ENCODE measurements around the gene MEX3D.

MEX3D gene

DNA sequence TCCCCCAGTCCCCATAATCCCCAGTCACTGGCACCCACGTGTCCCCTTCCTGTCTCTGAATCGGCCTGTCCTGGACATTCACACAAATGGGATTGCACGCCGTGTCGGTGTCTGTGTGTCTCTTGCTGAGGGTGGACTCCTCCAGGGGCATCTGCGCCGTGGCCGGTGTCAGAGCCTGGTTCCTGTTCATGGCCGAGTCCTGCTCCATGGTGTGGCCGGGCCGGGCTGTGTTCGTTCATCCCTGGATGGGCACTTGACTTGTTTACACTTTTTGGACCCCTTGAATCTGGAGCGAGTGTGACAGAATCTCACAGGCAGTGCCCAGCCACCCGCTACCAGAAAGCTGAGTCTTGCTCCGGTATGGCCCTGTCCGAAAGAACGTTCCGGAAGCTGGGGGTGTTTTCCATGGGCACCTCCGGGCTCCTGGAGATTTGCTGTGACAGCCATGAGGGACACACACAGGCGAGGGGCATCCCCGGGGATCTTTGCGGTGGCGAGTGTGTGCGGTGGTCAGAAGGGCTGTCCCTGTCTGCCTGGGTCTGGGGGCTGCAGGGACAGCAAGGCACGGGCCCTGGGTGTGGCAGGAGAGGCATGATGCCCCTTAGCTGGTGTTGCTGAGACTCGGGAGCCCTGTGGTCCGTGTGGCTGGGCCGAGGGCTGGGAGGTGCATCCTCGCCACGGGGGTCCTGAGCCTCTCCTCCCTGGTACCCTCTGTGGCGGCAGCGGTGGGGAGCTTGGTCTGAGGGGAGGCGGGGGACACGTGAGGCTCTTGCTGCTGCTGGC, 6.4 kb upstream of the MEX3D start:
- in situ Hi-C loops (cut with MboI; ENCODE audit: low sequenced_read_pairs): no loop called here

DNA sequence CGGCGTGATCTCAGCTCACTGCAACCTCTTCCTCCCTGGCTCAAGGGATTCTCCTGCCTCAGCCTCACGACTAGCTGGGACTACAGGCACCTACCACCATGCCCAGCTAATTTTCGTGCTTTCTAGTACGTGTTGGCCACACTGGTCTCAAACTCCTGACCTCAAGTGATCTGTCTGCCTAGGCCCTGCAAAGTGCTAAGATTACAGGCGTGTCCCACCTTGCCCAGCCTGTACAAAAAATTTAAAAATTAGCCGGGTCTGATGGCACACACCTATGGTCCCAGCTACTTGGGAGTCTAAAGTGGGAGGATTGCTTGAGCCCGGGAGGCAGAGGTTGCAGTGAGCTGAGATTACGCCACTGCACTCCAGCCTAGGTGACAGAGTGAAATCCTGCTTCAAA, 4.7 kb upstream of the MEX3D start:
- in situ Hi-C loops (cut with MboI; ENCODE audit: low sequenced_read_pairs): no loop called here

DNA sequence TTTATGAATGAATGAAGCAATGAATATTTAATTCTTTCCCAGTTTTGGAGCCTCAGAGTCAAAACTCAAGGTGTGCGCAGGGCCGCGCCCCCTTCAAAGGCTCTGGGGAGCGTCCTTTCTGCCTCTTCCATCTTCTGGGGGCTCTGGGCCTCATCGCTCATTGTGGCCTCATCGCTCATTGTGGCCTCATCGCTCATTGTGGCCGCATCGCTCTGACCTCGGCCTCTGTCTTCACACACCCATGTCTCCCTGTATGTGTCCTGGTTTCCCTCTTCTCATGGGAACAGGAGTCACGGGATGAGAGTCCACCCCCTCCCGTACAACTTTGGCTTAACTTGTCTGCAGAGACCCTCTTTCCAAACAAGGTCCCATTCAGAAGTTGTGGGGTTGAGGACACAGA, 3.2 kb upstream of the MEX3D start:
- in situ Hi-C loops (cut with MboI; ENCODE audit: low sequenced_read_pairs): no loop called here

- in situ Hi-C loops (cut with MboI; ENCODE audit: low sequenced_read_pairs): no loop called here
These were observed 2.7 kb upstream of the MEX3D start for GRCh38 chr19:1570836-1571235.

DNA sequence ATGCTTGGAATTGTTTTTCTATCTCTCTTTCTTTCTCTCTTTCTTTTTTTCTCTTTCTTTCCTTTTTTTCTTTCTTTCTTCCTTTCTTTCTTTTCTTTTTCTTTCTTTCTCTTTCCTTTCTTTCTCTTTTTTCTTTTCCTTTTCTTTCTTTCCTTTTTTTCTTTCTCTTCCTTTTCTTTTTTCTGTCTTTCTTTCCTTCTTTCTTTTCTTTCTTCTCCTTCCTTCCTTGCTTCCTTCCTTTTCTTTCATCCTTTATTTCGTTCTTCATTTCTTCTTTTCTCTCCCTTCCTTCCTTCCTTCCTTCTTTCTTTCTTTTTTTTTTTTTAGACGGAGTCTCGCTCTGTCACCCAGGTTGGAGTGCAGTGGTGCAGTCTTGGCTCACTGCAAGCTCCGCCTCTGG, 1.9 kb upstream of the MEX3D start:
- in situ Hi-C loops (cut with MboI; ENCODE audit: low sequenced_read_pairs): no loop called here

DNA sequence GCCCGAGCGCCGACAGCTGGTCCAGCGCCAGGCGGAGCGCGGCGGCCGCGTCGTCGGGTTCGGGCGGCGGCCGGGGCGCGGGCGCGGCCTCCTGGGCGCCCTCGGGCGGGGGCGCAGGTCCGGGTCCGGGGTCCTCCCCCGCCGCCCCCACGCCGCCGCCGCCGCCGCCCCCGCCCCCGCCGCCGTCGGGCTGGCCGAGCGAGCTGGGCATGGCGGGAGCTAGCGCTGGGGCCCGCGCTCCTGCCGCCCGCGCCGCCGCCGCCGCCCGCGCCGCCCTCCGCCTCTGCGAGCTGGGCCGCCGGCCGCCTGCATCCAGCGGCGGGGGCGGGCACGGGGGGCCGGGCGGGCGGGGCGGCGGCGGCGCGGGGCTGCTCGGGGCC, 287 bp downstream of the MEX3D start:
- in situ Hi-C loops (cut with MboI; ENCODE audit: low sequenced_read_pairs): no loop called here

DNA sequence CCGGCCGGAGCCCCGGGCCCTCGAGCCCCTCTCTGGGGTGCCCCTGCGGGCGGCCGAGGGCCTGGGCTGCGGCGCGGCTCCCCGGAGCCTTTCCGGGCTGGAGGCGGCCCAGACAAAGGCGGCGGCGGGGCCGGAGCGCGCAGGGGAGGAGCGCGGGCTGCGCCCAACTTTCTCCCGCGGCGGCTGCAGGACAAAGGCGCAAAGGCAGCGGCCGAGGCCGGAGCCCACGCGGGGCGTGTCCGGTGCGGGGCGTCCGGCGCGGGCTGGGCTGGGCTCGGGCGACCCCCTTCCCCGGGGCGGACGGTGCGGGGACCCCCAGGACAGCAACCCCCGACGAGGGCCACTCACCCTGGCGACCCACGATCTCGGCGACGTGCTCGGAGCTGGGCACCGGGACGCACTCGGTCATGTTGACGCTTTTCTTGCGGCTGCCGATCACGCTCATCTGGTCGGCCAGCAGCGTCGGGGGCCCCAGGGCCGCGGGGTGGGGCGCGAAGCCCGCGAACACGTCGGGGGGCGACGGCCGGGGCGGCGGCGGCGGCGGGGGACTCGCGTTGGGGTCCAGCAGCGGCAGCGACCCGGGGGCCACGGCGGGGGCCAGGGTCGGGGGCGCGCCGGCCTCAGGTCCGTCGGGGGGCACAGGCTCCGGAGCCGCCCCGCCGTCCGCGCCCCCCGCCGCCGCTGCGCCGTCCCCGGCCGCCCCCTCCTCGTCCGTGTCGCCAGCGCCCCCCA, 843 bp downstream of the MEX3D start:
- in situ Hi-C loops (cut with MboI; ENCODE audit: low sequenced_read_pairs): no loop called here

GRCh38 chr19:1566392-1567115, 1.6 kb downstream of the MEX3D start:
- in situ Hi-C loops (cut with MboI; ENCODE audit: low sequenced_read_pairs): no loop called here

GRCh38 chr19:1563251-1563650, 4.9 kb downstream of the MEX3D start:
- in situ Hi-C loops (cut with MboI; ENCODE audit: low sequenced_read_pairs): no loop called here

DNA sequence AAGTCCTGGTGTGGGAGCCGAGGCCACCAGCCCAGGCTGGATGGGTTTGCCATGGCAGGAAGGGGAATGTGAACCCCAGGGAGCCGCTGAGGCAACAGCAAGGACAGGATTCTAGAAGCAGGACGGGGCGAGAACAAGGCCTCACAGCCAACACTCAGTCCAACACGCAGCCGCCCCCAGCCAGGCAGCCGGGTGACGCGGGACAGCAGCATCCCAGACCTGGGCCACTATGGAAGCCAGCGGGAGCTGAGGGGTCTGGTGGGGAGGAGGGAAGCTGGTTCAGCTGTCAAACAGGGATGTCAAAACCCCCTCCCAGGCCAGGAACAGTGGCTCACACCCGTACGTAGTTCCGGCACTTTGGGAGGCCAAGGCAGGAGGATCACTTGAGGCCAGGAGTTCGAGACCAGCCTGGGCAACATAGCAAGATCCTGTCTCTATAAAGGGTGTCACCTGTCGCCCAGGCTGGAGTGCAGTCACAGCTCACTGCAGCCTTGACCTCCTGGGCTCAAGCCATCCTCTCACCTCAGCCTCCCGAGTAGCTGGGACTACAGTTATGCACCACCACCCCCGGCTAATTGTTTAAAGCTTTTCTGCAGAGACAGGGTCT, 6.8 kb downstream of the MEX3D start:
- in situ Hi-C loops (cut with MboI; ENCODE audit: low sequenced_read_pairs): no loop called here

DNA sequence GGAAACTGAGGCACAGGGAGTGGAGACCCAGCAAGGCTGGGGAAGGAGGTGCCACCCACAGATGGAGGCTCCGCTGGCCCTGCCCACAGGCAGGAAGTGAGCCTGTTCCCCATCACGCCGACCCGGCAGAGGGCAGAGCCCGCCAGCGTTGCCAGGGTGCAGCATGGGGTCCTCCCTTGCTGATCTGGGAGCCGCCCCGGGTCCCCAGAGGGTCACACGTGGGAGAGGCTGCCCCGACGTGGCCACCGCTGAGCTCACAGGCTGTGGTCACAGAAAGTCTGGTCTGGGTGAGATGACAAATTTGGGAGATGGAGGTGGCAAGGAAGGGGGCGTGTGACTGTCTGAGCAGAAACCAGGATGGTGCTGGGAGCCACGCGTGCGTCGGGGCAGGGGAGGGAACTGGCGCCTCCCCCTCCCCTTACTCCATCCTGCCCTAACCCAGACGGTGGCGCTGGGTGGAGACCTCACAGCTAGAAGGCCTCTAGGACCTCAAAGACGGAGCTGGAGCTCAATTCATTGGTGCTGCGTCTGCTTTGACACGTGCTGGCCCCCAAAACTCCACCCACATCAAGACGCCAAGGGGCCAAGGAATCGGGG, 7.7 kb downstream of the MEX3D start:
- in situ Hi-C loops (cut with MboI; ENCODE audit: low sequenced_read_pairs): no loop called here

DNA sequence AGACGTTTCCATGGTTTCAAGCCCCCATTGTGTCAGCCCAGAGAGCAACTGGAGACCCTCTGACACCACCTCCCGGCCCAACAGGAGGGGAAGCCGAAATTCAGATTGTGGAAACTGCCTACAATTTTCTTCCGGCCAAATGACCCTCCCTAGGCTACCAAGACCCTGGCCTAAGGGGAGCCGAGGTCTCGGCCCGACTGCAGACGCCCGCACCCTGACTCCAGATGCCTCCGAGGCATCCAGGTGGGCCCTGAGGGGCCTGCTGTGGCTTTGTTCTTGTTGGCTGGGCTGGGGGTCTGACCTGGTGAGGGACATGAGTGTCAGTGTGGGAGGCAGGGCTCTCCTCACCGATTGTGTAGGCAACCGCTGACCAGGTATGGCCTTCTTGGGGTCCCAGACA, 9.6 kb downstream of the MEX3D start:
- in situ Hi-C loops (cut with MboI; ENCODE audit: low sequenced_read_pairs): no loop called here

DNA sequence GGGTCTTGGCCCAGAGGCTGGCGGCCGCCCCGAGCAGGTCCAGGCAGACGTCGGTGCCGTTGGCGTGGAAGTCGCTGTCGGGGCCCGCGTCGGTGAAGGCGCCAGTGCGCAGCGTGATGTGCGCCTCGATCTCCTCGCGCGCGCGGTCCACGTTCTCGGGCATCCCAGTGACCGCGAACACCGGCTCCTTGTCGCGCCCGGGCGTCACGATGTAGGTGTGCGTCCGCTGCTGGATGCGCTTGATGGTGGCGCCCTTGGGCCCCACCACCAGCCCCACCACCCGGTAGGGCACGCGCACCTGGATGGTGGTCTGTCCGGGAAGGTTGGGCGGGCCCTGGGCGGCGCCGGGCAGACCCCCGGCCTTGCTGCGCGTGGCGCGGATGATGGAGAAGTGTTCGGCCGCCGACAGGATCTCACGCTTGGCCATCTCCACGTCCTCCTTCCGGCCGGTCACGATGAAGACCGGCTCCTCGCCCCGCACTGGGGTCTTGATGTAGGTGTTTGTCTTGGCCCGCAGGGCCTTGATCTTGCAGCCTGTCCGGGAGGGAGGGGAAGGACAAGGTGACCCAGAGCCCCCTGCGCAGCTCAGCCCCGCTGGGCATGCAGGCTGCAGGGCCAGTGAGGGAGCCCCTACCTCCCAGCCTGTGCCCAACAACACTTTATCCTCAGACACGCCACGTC, 11.6 kb downstream of the MEX3D start:
- in situ Hi-C loops (cut with MboI; ENCODE audit: low sequenced_read_pairs): no loop called here

- in situ Hi-C loops (cut with MboI; ENCODE audit: low sequenced_read_pairs): no loop called here
These were observed 12.4 kb downstream of the MEX3D start for GRCh38 chr19:1555487-1556389.

- in situ Hi-C loops (cut with MboI; ENCODE audit: low sequenced_read_pairs): no loop called here
These were observed 13.2 kb downstream of the MEX3D start for GRCh38 chr19:1554968-1555367.

- in situ Hi-C loops (cut with MboI; ENCODE audit: low sequenced_read_pairs): no loop called here
These were observed 14.7 kb downstream of the MEX3D start for GRCh38 chr19:1553415-1553814.

DNA sequence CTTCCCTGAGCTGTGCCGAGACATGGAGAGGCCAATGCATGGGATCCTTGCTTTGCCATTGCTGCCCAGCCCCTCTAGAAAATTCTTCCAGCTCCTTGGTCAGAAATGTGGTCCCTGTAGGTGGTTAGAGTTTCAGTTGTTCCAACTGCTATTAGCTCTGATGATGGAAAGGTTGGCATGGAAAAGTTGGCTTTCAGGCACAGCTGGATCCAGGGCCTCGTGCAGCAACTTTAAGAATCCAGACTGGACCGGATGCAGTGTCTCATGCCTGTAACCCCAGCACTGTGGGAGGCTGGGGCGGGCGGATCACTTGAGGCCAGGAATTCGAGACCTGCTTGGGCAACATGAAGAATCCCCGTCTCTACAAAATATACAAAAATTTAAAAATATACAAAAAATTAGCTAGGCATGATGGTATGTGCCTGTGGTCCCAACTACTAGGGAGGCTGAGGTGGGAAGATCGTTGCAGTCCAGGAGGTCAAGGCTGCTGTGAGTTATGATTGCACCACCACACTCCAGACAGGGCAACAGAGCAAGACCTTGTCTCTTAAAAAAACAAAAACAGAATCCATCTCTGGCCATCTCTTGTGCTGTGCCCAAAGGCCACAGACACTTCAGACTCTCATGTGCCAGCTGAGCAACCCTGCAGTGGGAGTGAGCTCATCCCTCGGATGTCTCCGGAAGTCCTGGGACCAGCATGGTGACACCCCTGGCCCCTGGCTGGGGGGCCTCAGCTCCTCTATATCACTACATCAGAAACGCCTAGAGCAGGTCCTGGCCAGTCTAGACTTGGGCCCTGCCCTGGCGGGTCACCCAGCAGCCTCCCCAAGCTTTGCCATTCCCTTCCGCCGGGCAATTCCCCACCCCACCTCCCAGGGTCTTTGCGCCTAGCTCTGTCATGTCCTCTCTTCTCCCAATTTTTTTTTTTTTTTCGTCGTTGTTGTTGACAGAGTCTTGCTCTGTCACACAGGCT, 16.8 kb downstream of the MEX3D start:
- in situ Hi-C loops (cut with MboI; ENCODE audit: low sequenced_read_pairs): no loop called here

DNA sequence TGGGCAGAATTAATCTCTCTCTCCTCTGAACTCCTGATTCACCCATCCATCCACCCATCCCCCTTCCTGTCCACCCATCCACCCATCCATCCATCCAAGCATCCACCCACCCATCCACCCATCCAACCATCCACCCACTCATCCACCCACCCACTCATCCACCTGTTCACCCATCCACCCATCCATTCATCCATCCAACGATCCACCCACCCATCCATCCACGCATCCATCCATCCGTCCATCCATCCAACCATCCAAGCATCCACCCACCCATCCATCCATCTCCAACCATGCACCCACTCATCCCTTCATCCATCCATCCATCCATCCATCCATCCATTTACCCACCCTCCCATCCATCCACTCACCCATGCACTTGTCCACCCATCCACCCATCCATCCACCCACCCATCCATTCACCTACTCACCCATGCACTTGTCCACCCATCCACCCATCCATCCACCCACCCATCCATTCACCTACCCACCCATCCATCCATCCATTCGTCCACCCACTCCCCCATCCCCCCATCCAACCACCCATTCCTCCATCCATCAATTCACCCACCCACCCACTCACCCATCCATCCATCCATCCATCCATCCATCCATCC, 18.7 kb downstream of the MEX3D start:
- in situ Hi-C loops (cut with MboI; ENCODE audit: low sequenced_read_pairs): no loop called here
